ENCODE data around the gene OXTR.

DNA sequence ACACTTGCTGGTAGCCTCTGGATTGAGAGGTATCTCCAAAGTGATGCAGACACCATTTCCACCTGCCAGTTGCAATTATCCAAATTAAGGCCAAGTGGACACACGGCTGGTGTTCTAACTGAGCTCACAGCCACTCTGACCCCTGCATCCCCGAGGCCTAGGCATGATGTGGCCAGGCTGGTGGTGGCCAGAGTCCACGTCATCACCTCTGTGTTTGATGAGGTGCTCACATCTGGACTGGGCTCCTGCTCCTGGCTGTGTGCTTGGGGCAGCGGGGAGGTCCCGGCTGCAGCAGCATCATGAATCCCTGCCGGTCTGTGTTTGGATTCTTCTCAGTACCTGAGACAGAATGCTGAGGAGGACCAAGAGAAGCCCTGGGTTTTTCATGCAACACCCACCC lies 4.9 kb downstream of the OXTR start:
- TF ChIP-seq, protein P1, sequence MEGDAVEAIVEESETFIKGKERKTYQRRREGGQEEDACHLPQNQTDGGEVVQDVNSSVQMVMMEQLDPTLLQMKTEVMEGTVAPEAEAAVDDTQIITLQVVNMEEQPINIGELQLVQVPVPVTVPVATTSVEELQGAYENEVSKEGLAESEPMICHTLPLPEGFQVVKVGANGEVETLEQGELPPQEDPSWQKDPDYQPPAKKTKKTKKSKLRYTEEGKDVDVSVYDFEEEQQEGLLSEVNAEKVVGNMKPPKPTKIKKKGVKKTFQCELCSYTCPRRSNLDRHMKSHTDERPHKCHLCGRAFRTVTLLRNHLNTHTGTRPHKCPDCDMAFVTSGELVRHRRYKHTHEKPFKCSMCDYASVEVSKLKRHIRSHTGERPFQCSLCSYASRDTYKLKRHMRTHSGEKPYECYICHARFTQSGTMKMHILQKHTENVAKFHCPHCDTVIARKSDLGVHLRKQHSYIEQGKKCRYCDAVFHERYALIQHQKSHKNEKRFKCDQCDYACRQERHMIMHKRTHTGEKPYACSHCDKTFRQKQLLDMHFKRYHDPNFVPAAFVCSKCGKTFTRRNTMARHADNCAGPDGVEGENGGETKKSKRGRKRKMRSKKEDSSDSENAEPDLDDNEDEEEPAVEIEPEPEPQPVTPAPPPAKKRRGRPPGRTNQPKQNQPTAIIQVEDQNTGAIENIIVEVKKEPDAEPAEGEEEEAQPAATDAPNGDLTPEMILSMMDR (IDR thresholded peaks at IDR 0.05; ENCODE audit: low read length), result no peak
- TF ChIP-seq EZH2phosphoT487 (IDR thresholded peaks at IDR 0.05; ENCODE audit: low read length) (no peak), EZH2 (optimal IDR thresholded peaks at IDR 0.05; ENCODE audit: low read depth, low read length) (no peak)
